GM12878 (cell line): ENCODE results near the gene SLC25A48. TPM values are rescaled to one million over a fixed set of nuclear protein-coding genes. Genes with fewer than 3 reads are reported as not detected.

Source experiments
- ATAC-seq: fragments of 200-7000 bp; cut with Tn5 transposase; 3 replicates; pipeline ENCODE4 v1.9.1; 2020; ENCODE audit warnings: mild to moderate bottlenecking, moderate library complexity
- BruUV-seq: library from RNA; stranded (reverse); fragments of 400-500 nt; replicated peaks from 2 replicates; lab custom pipeline; 2021; lab: Mats Ljungman, UMichigan
- CTCF ChIA-PET: fragments of 300-600 bp; sonication (Branson Sonifier 250); formaldehyde crosslinking; extraction: SDS; loops from one replicate; lab custom pipeline; 2021; ENCODE audit warnings: inconsistent platforms; lab: Yijun Ruan, JAX
- POLR2A ChIA-PET: fragments of 350-600 bp; formaldehyde crosslinking; extraction: SDS; loops from one replicate; lab custom pipeline; 2021; ENCODE audit warnings: inconsistent platforms; lab: Charles Lee
- RAD21 ChIA-PET: fragments of 300-600 bp; sonication (Branson Sonifier 250); formaldehyde crosslinking; loops from one replicate; lab custom pipeline; 2023; ENCODE audit warnings: antibody characterized with exemption; ENCODE audit not compliant: unreplicated experiment; lab: Charles Lee
- SMC1A ChIA-PET: fragments of 300-600 bp; sonication (Branson Sonifier 250); formaldehyde crosslinking; loops from one replicate; lab custom pipeline; 2023; ENCODE audit not compliant: unreplicated experiment, uncharacterized antibody; lab: Charles Lee
- DNase-seq: peaks from one replicate; pipeline ENCODE4 v3.0.0-alpha.2; 2011; ENCODE audit warnings: low read depth, low spot score
- FAIRE-seq: peaks from 3 replicates; lab custom pipeline; 2011; peaks lifted over from hg19 to GRCh38; lab: Jason Lieb, UNC
- H2AFZ ChIP-seq: 2 replicates; pipeline ENCODE4 v1.6.0; 2011; ENCODE audit warnings: low read depth, low read length, control low read depth; ENCODE audit not compliant: control insufficient read depth
- H3K27ac ChIP-seq: 2 replicates; pipeline ENCODE4 v1.5.1; 2011; ENCODE audit warnings: control low read depth; ENCODE audit not compliant: control insufficient read depth, insufficient read depth
- H3K27me3 ChIP-seq, 2 experiments: replicated peaks in 1 of 2; 2 replicates each; pipeline versions ENCODE4 v1.6.0 to v1.6.1; 2011; ENCODE audit warnings: low read length in 1 of 2; ENCODE audit not compliant: control insufficient read depth in 2 of 2, insufficient read depth in 2 of 2
- H3K36me3 ChIP-seq, 2 experiments: 2 replicates each; pipeline ENCODE4 v1.5.1; 2011; ENCODE audit warnings: low read length in 1 of 2; ENCODE audit not compliant: control insufficient read depth in 2 of 2, insufficient read depth in 2 of 2
- H3K4me1 ChIP-seq: 2 replicates; pipeline ENCODE4 v1.6.1; 2011; ENCODE audit warnings: mild to moderate bottlenecking, low read length, moderate library complexity, mixed read lengths; ENCODE audit not compliant: control insufficient read depth, insufficient read depth
- H3K4me2 ChIP-seq: 2 replicates; pipeline ENCODE4 v1.6.0; 2011; ENCODE audit warnings: control low read depth; ENCODE audit not compliant: control insufficient read depth, insufficient read depth
- H3K4me3 ChIP-seq: fragments of 200-600 bp; sonication (generic); 2 replicates; pipeline ENCODE4 v1.5.1; 2016
- H3K79me2 ChIP-seq: 2 replicates; pipeline ENCODE4 v1.6.0; 2011; ENCODE audit warnings: low read length; ENCODE audit not compliant: control insufficient read depth, insufficient read depth
- H3K9ac ChIP-seq: 2 replicates; pipeline ENCODE4 v1.8.0; 2011; ENCODE audit warnings: low read length, control low read depth, mixed read lengths; ENCODE audit not compliant: control insufficient read depth, insufficient read depth
- H3K9me3 ChIP-seq: replicated peaks from 3 replicates; pipeline ENCODE4 v1.5.1; 2011; ENCODE audit warnings: mild to moderate bottlenecking, low read length; ENCODE audit not compliant: control insufficient read depth, insufficient read depth
- H4K20me1 ChIP-seq: 2 replicates; pipeline ENCODE4 v1.6.0; 2011; ENCODE audit not compliant: control insufficient read depth, insufficient read depth
- BACH1 ChIP-seq: fragments of 450-650 bp; IDR thresholded peaks from 2 replicates; pipeline ENCODE4 v1.6.1; 2017; ENCODE audit warnings: mild to moderate bottlenecking, borderline replicate concordance
- CBFB ChIP-seq: IDR thresholded peaks from 2 replicates; pipeline ENCODE4 v1.6.1; 2016; ENCODE audit warnings: antibody characterized with exemption, low read depth
- CHD2 ChIP-seq: IDR thresholded peaks from 2 replicates; pipeline ENCODE4 v1.6.1; 2011; ENCODE audit warnings: low read depth, low read length, improper control_type of control experiment, borderline replicate concordance
- DPF2 ChIP-seq: fragments of 450-650 bp; IDR thresholded peaks from 2 replicates; pipeline ENCODE4 v1.6.1; 2017; ENCODE audit warnings: mild to moderate bottlenecking
- ESRRA ChIP-seq: IDR thresholded peaks from 2 replicates; pipeline ENCODE4 v1.6.1; 2012; ENCODE audit warnings: mild to moderate bottlenecking, low read length, improper control_type of control experiment
- FOXK2 ChIP-seq: fragments of 450-650 bp; IDR thresholded peaks from 2 replicates; pipeline ENCODE4 v1.6.1; 2017; ENCODE audit warnings: mild to moderate bottlenecking, moderate library complexity
- NBN ChIP-seq: fragments of 450-650 bp; IDR thresholded peaks from 2 replicates; pipeline ENCODE4 v1.6.1; 2016
- NR2C1 ChIP-seq: fragments of 450-650 bp; IDR thresholded peaks from 2 replicates; pipeline ENCODE4 v1.6.1; 2017; ENCODE audit warnings: antibody characterized with exemption, mild to moderate bottlenecking, moderate library complexity
- PRDM15 ChIP-seq: fragments of 450-650 bp; formaldehyde crosslinking; IDR thresholded peaks from 2 replicates; pipeline ENCODE4 v1.4.0; 2020; ENCODE audit warnings: mild to moderate bottlenecking, moderate library complexity
- RAD51 ChIP-seq: fragments of 450-650 bp; IDR thresholded peaks from 2 replicates; pipeline ENCODE4 v1.6.1; 2016; ENCODE audit warnings: moderate library complexity, mild to moderate bottlenecking, inconsistent platforms
- RELA ChIP-seq: fragments of 450-650 bp; IDR thresholded peaks from 2 replicates; pipeline ENCODE4 v1.8.0; 2014; ENCODE audit warnings: borderline replicate concordance; ENCODE audit not compliant: partially characterized antibody
- RELB ChIP-seq: fragments of 450-650 bp; IDR thresholded peaks from 2 replicates; pipeline ENCODE4 v1.6.1; 2017; ENCODE audit warnings: low read depth, mild to moderate bottlenecking, moderate library complexity
- SMAD1 ChIP-seq: fragments of 450-650 bp; IDR thresholded peaks from 2 replicates; pipeline ENCODE4 v1.6.1; 2018; ENCODE audit warnings: mild to moderate bottlenecking, low read depth; ENCODE audit not compliant: partially characterized antibody
- ZBTB4 ChIP-seq: fragments of 450-650 bp; formaldehyde crosslinking; IDR thresholded peaks from 2 replicates; pipeline ENCODE4 v1.4.0; 2022; ENCODE audit warnings: mild to moderate bottlenecking, moderate library complexity
- in situ Hi-C: fragments of 300-500 bp; cut with MboI; formaldehyde crosslinking; loops from 9 replicates; pipeline ENCODE4 v1.14.3; 2018; ENCODE audit warnings: mixed read lengths
- intact Hi-C: fragments of 100-400 bp; cut with micrococcal nuclease; formaldehyde crosslinking; loops from one replicate; pipeline ENCODE4 v1.14.2; 2022; ENCODE audit not compliant: unreplicated experiment
- polyA plus RNA-seq, 11 experiments: library from polyadenylated mRNA; depleted of rRNA in 4 of 11; unstranded in 6 of 11; stranded (reverse) in 5 of 11; fragments of >200 nt; fragmentation: Nextera tagmentation in 4 of 11; fragmentation: Illumina TruSeq in 1 of 11; extraction: Ambion mirVana in 4 of 11; extraction: Trizol in 1 of 11; gene quantifications; 1 replicate in 1 of 11; 2 replicates in 10 of 11; pipeline versions ENCODE4 v1.2.1 to v1.2.3, GENCODE V29; 2011 to 2016; ENCODE audit warnings: inconsistent platforms in 2 of 11, missing spikeins in 2 of 11, low read depth in 1 of 11
- total RNA-seq, 4 experiments: library from RNA; depleted of rRNA in 3 of 4; stranded (reverse); fragments of >200 nt in 3 of 4; fragmentation: Illumina TruSeq in 1 of 4; extraction: Trizol in 1 of 4; gene quantifications; 2 replicates each; pipeline versions ENCODE4 v1.2.1 to v1.2.3, GENCODE V29; 2013 to 2021

SLC25A48 gene
- total and polyA plus RNA-seq, 10 of the 15 experiments (the other 5 are each of a cell fraction or from before 2014, with no cell fraction given) = 0.06 TPM; not detected in 9

- no peak overlapping the region for H3K4me2 ChIP-seq
- no peak overlapping the region for H3K9ac ChIP-seq
- no peaks in the 10 kb centered on the region; a peak in 1 of 4 replicates for H3K27me3 ChIP-seq
- H3K4me3 ChIP-seq = no peak overlapping the region
- ChIA-PET POLR2A (no interaction called here), SMC1A (no interaction called here), CTCF (no interaction called here), RAD21 (interaction anchor here (0.6 kb wide), 1 partner anchor 24 kb away, joined by 3 read pairs; no protein-coding TSS in a partner anchor)
- TF ChIP-seq CHD2 (no peak), FOXK2 (no peak), NR2C1 (no peak), RAD51 (no peak), RELA (no peak), DPF2 (no peak), ESRRA (no peak), PRDM15 (CRISPR knock-in tag) (no peak), BACH1 (no peak), CBFB (no peak), NBN (no peak), RELB (no peak), SMAD1 (no peak), ZBTB4 (CRISPR knock-in tag) (no peak)
- no TSS peak for BruUV-seq
- no peaks in the 10 kb centered on the region for H3K36me3 ChIP-seq
- H4K20me1 ChIP-seq = no peaks in the 10 kb centered on the region
- DNase-seq (no peak), FAIRE-seq (no peak), ATAC-seq (no peak)
- H2AFZ ChIP-seq = no peak overlapping the region
- in situ Hi-C loops = no loop called here
- H3K79me2 ChIP-seq = no peaks in the 10 kb centered on the region
- intact Hi-C loops = no loop called here
- no peak overlapping the region for H3K27ac ChIP-seq
- no peaks in the 10 kb centered on the region for H3K4me1 ChIP-seq
- no peaks in the 10 kb centered on the region for H3K9me3 ChIP-seq
These were observed 33.1 kb downstream of the SLC25A48 start for GRCh38 chr5:135867599-135867998.
